H1 (cell line): ENCODE measurements around the gene INPP4A. TPM values are rescaled to one million over a fixed set of nuclear protein-coding genes. Genes with fewer than 3 reads are reported as not detected.

Experiments used
- ASH2L ChIP-seq: fragments of 200-600, 300-600 bp; sonication (generic); IDR thresholded peaks from one replicate; pipeline ENCODE4 v1.7.1; 2017; ENCODE audit warnings: low read length
- EGR1 ChIP-seq: IDR thresholded peaks from 2 replicates; pipeline ENCODE4 v1.6.1; 2011; ENCODE audit warnings: low read depth, low read length, borderline replicate concordance
- FOSL1 ChIP-seq: IDR thresholded peaks from 2 replicates; pipeline ENCODE4 v1.6.1; 2011; ENCODE audit warnings: mild to moderate bottlenecking, low read depth, low read length, moderate library complexity; ENCODE audit not compliant: insufficient read depth
- JUN ChIP-seq: IDR thresholded peaks from 2 replicates; pipeline ENCODE4 v1.6.1; 2011; ENCODE audit warnings: low read depth, mild to moderate bottlenecking, improper control_type of control experiment, low read length
- RAD21 ChIP-seq, 2 experiments: IDR thresholded peaks in 1 of 2; conservative IDR thresholded peaks in 1 of 2; 2 replicates each; pipeline ENCODE4 v1.6.1; 2011; ENCODE audit warnings: low read depth in 2 of 2, low read length in 2 of 2, improper control_type of control experiment in 1 of 2, inconsistent platforms in 1 of 2, mild to moderate bottlenecking in 1 of 2, moderate library complexity in 1 of 2
- SRF ChIP-seq: IDR thresholded peaks from 2 replicates; pipeline ENCODE4 v1.6.1; 2011; ENCODE audit warnings: mild to moderate bottlenecking, low read depth, low read length, moderate library complexity
- TAF1 ChIP-seq: IDR thresholded peaks from 2 replicates; pipeline ENCODE4 v1.6.1; 2011; ENCODE audit warnings: mild to moderate bottlenecking, low read depth, low read length
- USF2 ChIP-seq: IDR thresholded peaks from 2 replicates; pipeline ENCODE4 v1.6.1; 2011; ENCODE audit warnings: low read length, improper control_type of control experiment
- polyA plus RNA-seq, 7 experiments: library from polyadenylated mRNA; depleted of rRNA in 3 of 7; stranded (reverse) in 5 of 7; unstranded in 2 of 7; fragments of >200 nt in 5 of 7; fragments of 200-250 nt in 2 of 7; gene quantifications; 1 replicate in 5 of 7; 2 replicates in 1 of 7; 4 replicates in 1 of 7; pipeline versions ENCODE4 v1.2.1 to v1.2.3, GENCODE V29; 2011 to 2013; ENCODE audit warnings: missing spikeins in 2 of 7, mixed read lengths in 2 of 7
- total RNA-seq: library from RNA; stranded (reverse); fragmentation: NEBNext Ultra II Directional; extraction: Animal tissue kit (Norgen Biotek cat#: 25700); gene quantifications from 2 replicates; pipeline ENCODE4 v1.2.1, GENCODE V29; 2021

INPP4A gene
- total and polyA plus RNA-seq, 2 of the 8 experiments (the other 6 are each of a cell fraction or from before 2014, with no cell fraction given): 25.6 to 34.3 TPM

DNA sequence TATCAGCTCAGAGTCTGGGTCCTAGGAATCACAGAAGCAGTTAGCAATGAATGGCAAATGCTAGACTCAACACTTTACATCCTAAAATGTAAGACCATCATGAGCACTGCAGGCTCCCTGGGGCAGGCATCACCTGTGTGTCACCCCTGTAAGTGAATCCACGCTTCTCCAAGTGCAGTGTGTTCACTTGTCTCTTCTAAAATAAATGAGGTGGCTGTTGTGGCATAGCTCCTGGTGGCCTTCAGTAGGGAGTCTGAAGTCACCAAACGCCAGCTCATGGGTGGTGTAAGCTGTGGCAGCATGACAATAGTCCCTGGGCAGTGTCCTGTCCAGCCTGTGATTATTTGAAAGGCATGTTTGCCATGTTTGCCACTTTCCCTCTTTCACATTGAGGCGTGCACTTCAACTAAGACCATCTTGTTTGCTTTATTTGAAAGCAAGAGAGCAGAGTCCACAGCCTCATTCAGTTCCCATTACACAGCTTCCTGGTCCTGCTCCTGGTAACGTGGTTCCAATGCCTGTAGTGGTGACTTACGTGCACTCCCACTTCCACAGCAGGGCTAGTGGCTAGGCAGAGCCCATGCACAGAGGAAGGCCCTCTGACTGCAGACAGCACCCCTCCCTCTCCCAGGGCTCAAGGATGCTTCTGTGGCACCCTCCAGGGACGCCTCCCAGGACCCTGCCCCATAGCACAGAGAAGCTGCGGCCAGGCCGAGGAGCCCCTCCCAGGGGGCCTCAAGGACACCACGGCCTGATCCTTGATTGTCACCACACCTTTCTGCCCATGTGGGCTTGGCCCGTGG, 139.4 kb downstream of the INPP4A start (continued):
- no peak for TF ChIP-seq ASH2L
- no peak for TF ChIP-seq EGR1
- TF ChIP-seq RAD21 (IDR thresholded peaks at IDR 0.05 in 1 of 2, conservative IDR thresholded peaks at IDR 0.05 in 1 of 2; ENCODE audit: low read depth in 2 of 2, low read length in 2 of 2): no peak
- TF ChIP-seq SRF: no peak
- no peak for TF ChIP-seq FOSL1
- no peak for TF ChIP-seq TAF1
- no peak for TF ChIP-seq JUN
- no peak for TF ChIP-seq USF2
- TF ChIP-seq, all 59 proteins: peak for 0
